ENCODE measurements around the gene CCL28.
A peak's percentile ranks its signal among the peaks of the same experiment; 100 is the strongest.

CCL28 gene

GRCh38 chr5:43420241-43420640 lies 8.1 kb upstream of the CCL28 start:
- H3K4me3 ChIP-seq (ENCODE audit: low read length) = no peak overlapping the region
- TF ChIP-seq, protein P1, sequence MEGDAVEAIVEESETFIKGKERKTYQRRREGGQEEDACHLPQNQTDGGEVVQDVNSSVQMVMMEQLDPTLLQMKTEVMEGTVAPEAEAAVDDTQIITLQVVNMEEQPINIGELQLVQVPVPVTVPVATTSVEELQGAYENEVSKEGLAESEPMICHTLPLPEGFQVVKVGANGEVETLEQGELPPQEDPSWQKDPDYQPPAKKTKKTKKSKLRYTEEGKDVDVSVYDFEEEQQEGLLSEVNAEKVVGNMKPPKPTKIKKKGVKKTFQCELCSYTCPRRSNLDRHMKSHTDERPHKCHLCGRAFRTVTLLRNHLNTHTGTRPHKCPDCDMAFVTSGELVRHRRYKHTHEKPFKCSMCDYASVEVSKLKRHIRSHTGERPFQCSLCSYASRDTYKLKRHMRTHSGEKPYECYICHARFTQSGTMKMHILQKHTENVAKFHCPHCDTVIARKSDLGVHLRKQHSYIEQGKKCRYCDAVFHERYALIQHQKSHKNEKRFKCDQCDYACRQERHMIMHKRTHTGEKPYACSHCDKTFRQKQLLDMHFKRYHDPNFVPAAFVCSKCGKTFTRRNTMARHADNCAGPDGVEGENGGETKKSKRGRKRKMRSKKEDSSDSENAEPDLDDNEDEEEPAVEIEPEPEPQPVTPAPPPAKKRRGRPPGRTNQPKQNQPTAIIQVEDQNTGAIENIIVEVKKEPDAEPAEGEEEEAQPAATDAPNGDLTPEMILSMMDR (IDR thresholded peaks at IDR 0.05; ENCODE audit: insufficient read depth, low read depth, low read length, missing control alignments) = no peak
- peak; percentile 58 for DNase-seq (ENCODE audit: low read depth)

- DNase-seq (ENCODE audit: low read depth) = no peak
- TF ChIP-seq, protein P1 (IDR thresholded peaks at IDR 0.05; ENCODE audit: insufficient read depth, low read depth, low read length, missing control alignments) = no peak
- no peak overlapping the region for H3K4me3 ChIP-seq (ENCODE audit: low read length)
Observed at GRCh38 chr5:43418561-43418960, 6.4 kb upstream of the CCL28 start.

- H3K4me3 ChIP-seq (ENCODE audit: low read length) = no peak overlapping the region
- TF ChIP-seq, protein P1 (IDR thresholded peaks at IDR 0.05; ENCODE audit: insufficient read depth, low read depth, low read length, missing control alignments) = no peak
- DNase-seq (ENCODE audit: low read depth) = no peak
Observed at GRCh38 chr5:43416803-43417394, 4.7 kb upstream of the CCL28 start.

DNA sequence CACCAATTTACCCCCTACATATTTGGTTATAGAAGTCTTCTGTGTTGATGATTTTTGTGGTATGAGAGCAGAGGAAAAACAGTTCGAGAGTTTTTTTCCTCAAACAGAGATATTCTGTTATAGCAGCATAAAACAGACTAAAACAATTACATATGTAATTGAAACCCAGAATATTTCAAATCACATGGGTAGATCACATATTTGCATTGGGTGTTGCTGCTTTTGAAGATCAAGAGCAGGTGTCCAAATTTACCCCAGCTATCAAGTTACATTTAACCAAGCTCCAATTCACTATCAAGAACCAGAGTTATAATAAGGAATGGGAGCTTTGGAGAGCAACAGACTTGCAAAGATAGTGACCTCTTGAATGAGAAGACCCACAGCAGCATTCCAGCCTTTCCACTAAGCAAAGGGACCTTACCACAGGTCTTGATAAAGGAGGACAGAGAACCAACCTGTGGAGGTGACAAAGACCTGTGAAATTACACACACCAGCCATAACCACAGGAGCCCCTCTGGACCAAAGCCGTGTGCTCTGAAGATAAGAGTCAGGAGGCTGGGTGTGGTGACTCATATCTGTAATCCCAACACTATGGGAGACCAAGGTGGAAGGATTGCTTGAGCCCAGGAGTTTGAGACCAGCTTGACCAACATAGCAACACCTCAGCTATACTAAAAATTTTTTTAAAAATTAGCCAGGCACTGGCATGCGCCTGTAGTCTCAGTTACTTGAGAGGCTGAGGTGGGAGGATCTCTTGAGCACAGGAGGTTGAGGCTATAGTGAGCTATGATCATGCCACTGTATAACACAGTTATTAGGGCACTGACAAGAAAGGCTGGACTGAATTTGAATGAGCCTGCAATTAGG lies 4.0 kb upstream of the CCL28 start:
- no peak for DNase-seq (ENCODE audit: low read depth)
- H3K4me3 ChIP-seq (ENCODE audit: low read length) = no peak overlapping the region
- TF ChIP-seq, protein P1 (IDR thresholded peaks at IDR 0.05; ENCODE audit: insufficient read depth, low read depth, low read length, missing control alignments) = no peak

DNA sequence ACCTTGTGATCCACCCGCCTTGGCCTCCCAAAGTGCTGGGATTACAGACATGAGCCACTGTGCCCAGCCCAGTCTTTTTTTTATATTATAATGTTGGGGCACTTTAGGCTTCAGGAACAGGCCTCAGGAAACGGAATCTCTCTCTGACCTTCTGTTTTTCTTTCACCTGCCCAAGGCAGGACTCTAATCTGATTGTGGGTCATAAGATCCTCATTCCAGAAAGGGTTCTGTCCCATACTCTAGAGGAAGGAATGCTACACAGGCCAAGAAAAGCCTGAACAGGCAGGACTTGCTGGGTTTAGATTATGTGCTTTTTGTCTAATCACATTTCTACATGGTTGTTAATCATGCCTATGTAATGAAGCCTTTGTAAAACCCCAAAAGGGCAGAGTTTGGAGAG lies 1.8 kb upstream of the CCL28 start:
- H3K4me3 ChIP-seq (ENCODE audit: low read length) = no peak overlapping the region
- TF ChIP-seq, protein P1 (IDR thresholded peaks at IDR 0.05; ENCODE audit: insufficient read depth, low read depth, low read length, missing control alignments) = no peak
- DNase-seq (ENCODE audit: low read depth) = no peak

DNA sequence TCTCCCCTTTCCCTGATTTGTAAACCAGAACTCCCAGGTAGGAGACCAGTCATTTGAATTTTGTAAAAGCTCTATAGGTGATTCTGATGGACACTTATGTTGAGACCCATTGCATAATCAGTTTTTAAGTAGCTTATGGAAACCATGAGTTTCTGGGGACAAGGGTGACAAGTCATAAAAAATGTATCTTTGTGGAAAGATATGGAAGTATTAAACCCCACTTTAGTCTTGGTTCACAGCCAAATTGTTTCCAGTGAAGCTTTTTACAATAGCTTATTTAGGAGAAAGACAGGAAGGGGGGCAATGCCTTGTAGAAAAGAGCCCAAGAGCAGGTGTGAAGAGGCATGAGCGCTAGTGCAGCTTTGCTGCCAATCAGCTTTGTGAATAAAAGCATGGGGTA lies 453 bp upstream of the CCL28 start:
- TF ChIP-seq, protein P1 (IDR thresholded peaks at IDR 0.05; ENCODE audit: insufficient read depth, low read depth, low read length, missing control alignments) = no peak
- DNase-seq (ENCODE audit: low read depth) = no peak
- H3K4me3 ChIP-seq (ENCODE audit: low read length) = no peak overlapping the region

Data from epithelial cell of esophagus (primary cell).